Posterior cingulate gyrus (tissue), 11 donors: ENCODE data around the gene LTV1.

Source experiments
- DNase-seq, 10 donors: peaks; one replicate each; pipeline versions ENCODE4 v3.0.0 to v3.0.0-alpha.2; 2020 to 2021; ENCODE audit warnings: mixed read lengths in 3 of 10
- intact Hi-C: fragments of 100-400 bp; cut with DNase I; formaldehyde crosslinking; loops from one replicate; pipeline ENCODE4 v1.15.1; 2023

LTV1 gene

GRCh38 chr6:143882401-143882930 lies 39.3 kb downstream of the LTV1 start:
- intact Hi-C loops = no loop called here
- DNase-seq = no peak

GRCh38 chr6:143884216-143884900 lies 41.2 kb downstream of the LTV1 start:
- intact Hi-C loops = no loop called here
- DNase-seq = no peak

- DNase-seq = no peak
- intact Hi-C loops = no loop called here
Observed at GRCh38 chr6:143885116-143885515, 42.0 kb downstream of the LTV1 start.

- intact Hi-C loops = no loop called here
- no peak for DNase-seq
Observed at GRCh38 chr6:143894655-143895054, 51.5 kb downstream of the LTV1 start.

- intact Hi-C loops = no loop called here
Observed at GRCh38 chr6:143896126-143896860, 53.2 kb downstream of the LTV1 start.

GRCh38 chr6:143900358-143900757 lies 57.2 kb downstream of the LTV1 start:
- DNase-seq = no peak
- intact Hi-C loops = no loop called here

More at GRCh38 chr6:143896126-143896860, 53.2 kb downstream of the LTV1 start:
- DNase-seq = no peak

- DNase-seq = no peak
- intact Hi-C loops = no loop called here
Observed at GRCh38 chr6:143901885-143902750, 59.0 kb downstream of the LTV1 start.

- DNase-seq = no peak
Observed at GRCh38 chr6:143902827-143903226, 59.7 kb downstream of the LTV1 start.

GRCh38 chr6:143911028-143911427 lies 67.9 kb downstream of the LTV1 start:
- DNase-seq = no peak
- intact Hi-C loops = no loop called here

More at GRCh38 chr6:143902827-143903226, 59.7 kb downstream of the LTV1 start:
- intact Hi-C loops = no loop called here

GRCh38 chr6:143912671-143913070 lies 69.5 kb downstream of the LTV1 start:
- no peak for DNase-seq
- intact Hi-C loops = no loop called here
